ENCODE results near the gene ANKRD9.

Gene ANKRD9

GRCh38 chr14:102469261-102469660 is 40.3 kb downstream of the ANKRD9 start:
- TF ChIP-seq, protein P1, sequence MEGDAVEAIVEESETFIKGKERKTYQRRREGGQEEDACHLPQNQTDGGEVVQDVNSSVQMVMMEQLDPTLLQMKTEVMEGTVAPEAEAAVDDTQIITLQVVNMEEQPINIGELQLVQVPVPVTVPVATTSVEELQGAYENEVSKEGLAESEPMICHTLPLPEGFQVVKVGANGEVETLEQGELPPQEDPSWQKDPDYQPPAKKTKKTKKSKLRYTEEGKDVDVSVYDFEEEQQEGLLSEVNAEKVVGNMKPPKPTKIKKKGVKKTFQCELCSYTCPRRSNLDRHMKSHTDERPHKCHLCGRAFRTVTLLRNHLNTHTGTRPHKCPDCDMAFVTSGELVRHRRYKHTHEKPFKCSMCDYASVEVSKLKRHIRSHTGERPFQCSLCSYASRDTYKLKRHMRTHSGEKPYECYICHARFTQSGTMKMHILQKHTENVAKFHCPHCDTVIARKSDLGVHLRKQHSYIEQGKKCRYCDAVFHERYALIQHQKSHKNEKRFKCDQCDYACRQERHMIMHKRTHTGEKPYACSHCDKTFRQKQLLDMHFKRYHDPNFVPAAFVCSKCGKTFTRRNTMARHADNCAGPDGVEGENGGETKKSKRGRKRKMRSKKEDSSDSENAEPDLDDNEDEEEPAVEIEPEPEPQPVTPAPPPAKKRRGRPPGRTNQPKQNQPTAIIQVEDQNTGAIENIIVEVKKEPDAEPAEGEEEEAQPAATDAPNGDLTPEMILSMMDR (IDR thresholded peaks at IDR 0.05; ENCODE audit: low read depth, low read length, missing control alignments), result no peak
- no peak for DNase-seq (ENCODE audit: low read depth)
- no peak overlapping the region for H3K4me3 ChIP-seq (ENCODE audit: low read depth, low read length)

DNA sequence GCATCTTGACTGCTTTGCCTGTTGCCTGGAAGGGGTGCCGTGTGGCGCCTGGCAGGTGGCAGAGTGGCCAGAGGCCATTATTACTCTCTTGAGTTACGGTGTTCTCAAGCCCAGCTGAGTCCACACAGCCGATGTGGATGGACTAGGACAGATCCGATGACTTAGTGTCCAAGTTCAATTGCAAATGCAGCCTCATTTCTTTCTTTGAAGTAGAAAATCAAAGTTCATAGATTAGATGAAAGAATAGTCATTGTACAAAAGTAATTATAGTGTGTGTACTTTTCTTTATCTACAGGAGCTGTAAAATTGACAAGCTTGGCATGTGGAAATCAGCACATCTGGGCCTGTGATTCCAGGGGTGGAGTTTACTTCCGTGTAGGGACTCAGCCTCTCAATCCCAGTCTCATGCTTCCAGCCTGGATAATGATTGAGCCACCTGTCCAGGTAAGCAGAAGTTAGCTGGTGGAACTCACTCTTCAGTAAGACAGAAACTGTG is 44.7 kb downstream of the ANKRD9 start:
- H3K4me3 ChIP-seq (ENCODE audit: low read depth, low read length), result no peak overlapping the region
- no peak for DNase-seq (ENCODE audit: low read depth)
- TF ChIP-seq, protein P1 (IDR thresholded peaks at IDR 0.05; ENCODE audit: low read depth, low read length, missing control alignments), result no peak

DNA sequence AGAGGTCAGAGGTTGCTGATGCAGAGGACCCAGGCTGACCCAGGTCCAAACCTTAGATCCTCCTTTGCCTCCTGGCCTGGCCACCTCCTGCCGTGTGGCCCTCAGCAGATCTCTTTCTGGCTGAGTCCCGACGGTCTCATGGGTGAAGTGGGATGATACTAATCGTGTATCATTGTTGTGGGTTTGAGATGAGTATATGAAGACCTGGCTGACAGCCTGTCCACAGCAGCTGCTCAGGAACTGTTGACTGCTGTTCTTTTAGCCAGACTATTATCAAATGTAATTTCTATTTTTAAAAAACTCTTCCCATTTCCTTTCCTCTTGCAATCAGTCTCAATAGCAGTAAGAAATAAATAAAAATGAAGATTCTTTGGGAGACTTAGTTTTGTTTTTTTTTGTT is 45.6 kb downstream of the ANKRD9 start:
- no peak for DNase-seq (ENCODE audit: low read depth)
- no peak overlapping the region for H3K4me3 ChIP-seq (ENCODE audit: low read depth, low read length)
- TF ChIP-seq, protein P1 (IDR thresholded peaks at IDR 0.05; ENCODE audit: low read depth, low read length, missing control alignments), result no peak

DNA sequence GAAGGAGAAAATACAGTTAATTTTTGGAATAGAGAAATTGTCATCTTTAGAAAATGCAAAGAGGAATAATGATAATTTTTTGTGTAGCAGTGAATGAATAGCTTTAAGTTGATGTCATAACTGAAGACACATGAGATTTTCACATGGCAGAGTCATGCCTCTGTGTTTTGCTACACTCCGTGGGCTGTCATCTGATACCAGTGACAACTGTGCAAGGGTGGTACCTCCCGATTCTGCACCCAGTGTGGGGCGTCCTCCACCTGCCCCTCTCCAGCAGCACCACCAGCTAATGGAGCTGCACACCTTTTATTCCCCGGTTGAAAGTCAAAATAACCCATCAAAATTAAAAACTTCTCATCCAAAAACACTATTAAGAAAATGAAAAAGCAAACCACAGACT is 47.2 kb downstream of the ANKRD9 start:
- DNase-seq (ENCODE audit: low read depth), result no peak
- H3K4me3 ChIP-seq (ENCODE audit: low read depth, low read length), result no peak overlapping the region
- TF ChIP-seq, protein P1 (IDR thresholded peaks at IDR 0.05; ENCODE audit: low read depth, low read length, missing control alignments), result no peak

DNA sequence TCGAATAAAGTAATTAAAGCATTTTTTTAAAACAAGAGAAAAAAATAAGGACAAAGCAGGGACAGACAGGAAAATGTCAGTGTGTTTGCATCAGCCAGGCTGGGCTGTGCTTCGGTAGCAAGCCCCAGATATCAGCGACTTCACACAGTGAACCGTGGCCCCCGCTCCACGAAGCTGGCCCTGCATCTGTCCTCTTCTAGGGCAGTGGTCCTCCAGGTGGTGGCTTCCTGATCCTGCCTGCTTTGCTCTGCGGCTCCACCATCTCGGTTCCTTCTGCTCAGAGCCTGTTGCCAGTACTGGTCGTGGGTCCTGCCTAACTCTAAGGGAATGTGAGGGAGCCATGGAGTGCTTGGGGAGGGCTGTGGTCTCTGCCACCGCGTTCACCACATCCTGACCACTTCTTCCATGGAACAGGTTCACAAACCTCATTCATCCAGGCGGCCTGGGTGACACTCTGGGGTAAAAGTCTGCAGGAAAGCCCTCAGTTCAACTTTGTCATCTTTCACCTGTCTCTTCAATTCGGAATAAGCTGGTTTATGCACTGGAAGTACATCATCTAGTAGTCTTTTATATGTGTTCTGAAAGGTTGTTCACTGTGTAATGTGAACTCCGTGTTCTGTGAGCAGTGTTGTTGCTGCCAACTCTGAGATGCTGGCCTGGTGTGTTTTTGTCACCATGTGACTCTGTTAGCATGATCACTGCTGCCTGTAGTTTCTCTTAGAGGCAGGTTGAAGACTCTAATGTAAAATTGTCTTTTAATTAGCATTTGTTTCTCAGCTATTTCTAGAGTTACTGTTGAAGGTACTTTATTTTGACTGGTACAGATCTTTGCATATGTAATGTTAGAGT is 47.9 kb downstream of the ANKRD9 start:
- TF ChIP-seq, protein P1 (IDR thresholded peaks at IDR 0.05; ENCODE audit: low read depth, low read length, missing control alignments), result no peak
- H3K4me3 ChIP-seq (ENCODE audit: low read depth, low read length), result no peak overlapping the region
- DNase-seq (ENCODE audit: low read depth), result no peak

DNA sequence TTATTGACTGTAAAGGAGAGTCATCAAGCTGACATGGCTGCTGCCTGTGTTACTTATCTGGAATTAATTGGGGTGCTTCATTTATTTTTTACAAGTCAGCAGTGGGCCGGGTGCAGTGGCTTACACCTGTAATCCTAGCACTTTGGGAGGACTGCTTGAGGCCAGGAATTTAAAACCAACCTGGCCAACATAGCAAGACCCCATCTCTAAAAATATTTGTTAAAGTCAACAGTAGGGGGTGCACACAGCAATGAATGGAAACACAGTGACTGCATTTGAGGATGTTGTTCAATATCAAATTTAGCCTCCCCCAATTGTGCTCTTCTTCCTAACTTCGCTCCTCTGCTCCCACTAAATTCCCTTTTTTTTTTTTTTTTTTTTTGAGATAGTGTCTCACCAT is 52.1 kb downstream of the ANKRD9 start:
- DNase-seq (ENCODE audit: low read depth), result no peak
- TF ChIP-seq, protein P1 (IDR thresholded peaks at IDR 0.05; ENCODE audit: low read depth, low read length, missing control alignments), result no peak
- no peak overlapping the region for H3K4me3 ChIP-seq (ENCODE audit: low read depth, low read length)

- no peak for DNase-seq (ENCODE audit: low read depth)
- H3K4me3 ChIP-seq (ENCODE audit: low read depth, low read length), result no peak overlapping the region
- TF ChIP-seq, protein P1 (IDR thresholded peaks at IDR 0.05; ENCODE audit: low read depth, low read length, missing control alignments), result no peak
Observed at GRCh38 chr14:102454711-102455110, 54.9 kb downstream of the ANKRD9 start.

Data from GM12864 (cell line).